Central memory CD8-positive, alpha-beta T cell (primary cell): ENCODE results near the gene ZNF630.
"Not testable (repeated sequence)": the region's sequence is repeated elsewhere in the genome, so short reads cannot be mapped to it uniquely, and the experiment has no call there.

Experiments
- ATAC-seq: fragments of 150-1000 bp; cut with Tn5 transposase; replicated peaks from 2 replicates; pipeline ENCODE4 v1.10.0; 2022; ENCODE audit warnings: mild to moderate bottlenecking, moderate FRiP score, moderate number of reproducible peaks; ENCODE audit not compliant: poor library complexity, severe bottlenecking; ENCODE audit errors: extremely low read depth
- DNase-seq, 2 donors: peaks; one replicate each; pipeline ENCODE4 v3.0.0; 2021; ENCODE audit warnings: low spot score in 2 of 2
- H3K27ac Mint-ChIP-seq: one replicate; pipeline ENCODE4 v1.8.0; 2022; ENCODE audit warnings: low read depth, mild to moderate bottlenecking, moderate library complexity, mixed read lengths
- H3K27me3 Mint-ChIP-seq: one replicate; pipeline ENCODE4 v1.8.0; 2022; ENCODE audit warnings: mixed read lengths
- H3K36me3 Mint-ChIP-seq: one replicate; pipeline ENCODE4 v1.8.0; 2022; ENCODE audit warnings: mild to moderate bottlenecking, moderate library complexity, mixed read lengths; ENCODE audit not compliant: insufficient read depth
- H3K4me1 Mint-ChIP-seq: one replicate; pipeline ENCODE4 v1.8.0; 2022; ENCODE audit warnings: mixed read lengths
- H3K4me3 Mint-ChIP-seq: one replicate; pipeline ENCODE4 v1.8.0; 2022; ENCODE audit warnings: mild to moderate bottlenecking, moderate library complexity, mixed read lengths
- H3K9me3 Mint-ChIP-seq: one replicate; pipeline ENCODE4 v1.8.0; 2022; ENCODE audit warnings: mixed read lengths

ZNF630 gene

GRCh38 chrX:48064261-48064660 lies 7.2 kb downstream of the ZNF630 start:
- peaks cover 5% of the 10 kb centered on the region for H3K4me1 Mint-ChIP-seq
- H3K36me3 Mint-ChIP-seq = peaks cover 8% of the 10 kb centered on the region
- no peak overlapping the region for H3K27ac Mint-ChIP-seq
- ATAC-seq (no peak), DNase-seq (no peak)
- no peaks in the 10 kb centered on the region for H3K27me3 Mint-ChIP-seq
- H3K9me3 Mint-ChIP-seq = peaks cover 4% of the 10 kb centered on the region
- H3K4me3 Mint-ChIP-seq = no peak overlapping the region

- H3K4me1 Mint-ChIP-seq = no peaks in the 10 kb centered on the region
- H3K9me3 Mint-ChIP-seq = peaks cover 9% of the 10 kb centered on the region
- H3K36me3 Mint-ChIP-seq = peaks cover 8% of the 10 kb centered on the region
- no peak for ATAC-seq
- H3K4me3 Mint-ChIP-seq = no peak overlapping the region
- H3K27me3 Mint-ChIP-seq = no peaks in the 10 kb centered on the region
- no peak for DNase-seq
- no peak overlapping the region for H3K27ac Mint-ChIP-seq
Observed at GRCh38 chrX:48059296-48059639, 12.2 kb downstream of the ZNF630 start.

GRCh38 chrX:48058621-48059295 lies 12.7 kb downstream of the ZNF630 start:
- peaks cover 8% of the 10 kb centered on the region for H3K36me3 Mint-ChIP-seq
- ATAC-seq = no peak

GRCh38 chrX:48046846-48047245 lies 24.6 kb downstream of the ZNF630 start:
- Mint-ChIP-seq H3K36me3 (no peaks in the 10 kb centered on the region), H3K4me1 (no peaks in the 10 kb centered on the region), H3K9me3 (no peaks in the 10 kb centered on the region), H3K27ac (no peak overlapping the region), H3K27me3 (no peaks in the 10 kb centered on the region), H3K4me3 (no peak overlapping the region)
- no peak for DNase-seq
- no peak for ATAC-seq

More at GRCh38 chrX:48058621-48059295, 12.7 kb downstream of the ZNF630 start:
- H3K9me3 Mint-ChIP-seq = peaks cover 9% of the 10 kb centered on the region
- no peak for DNase-seq
- no peak overlapping the region for H3K27ac Mint-ChIP-seq
- no peak overlapping the region for H3K4me3 Mint-ChIP-seq
- no peaks in the 10 kb centered on the region for H3K27me3 Mint-ChIP-seq
- no peaks in the 10 kb centered on the region for H3K4me1 Mint-ChIP-seq

- Mint-ChIP-seq H3K4me1 (no peaks in the 10 kb centered on the region), H3K27me3 (no peaks in the 10 kb centered on the region), H3K36me3 (no peaks in the 10 kb centered on the region), H3K27ac (no peak overlapping the region), H3K9me3 (no peaks in the 10 kb centered on the region), H3K4me3 (no peak overlapping the region)
- ATAC-seq = no peak
- no peak for DNase-seq
Observed at GRCh38 chrX:48045410-48046311, 25.8 kb downstream of the ZNF630 start.

- Mint-ChIP-seq H3K36me3 (no peaks in the 10 kb centered on the region), H3K27ac (no peak overlapping the region), H3K4me3 (no peak overlapping the region), H3K9me3 (no peaks in the 10 kb centered on the region), H3K27me3 (no peaks in the 10 kb centered on the region), H3K4me1 (no peaks in the 10 kb centered on the region)
- DNase-seq (no peak), ATAC-seq (no peak)
Observed at GRCh38 chrX:48043056-48043455, 28.4 kb downstream of the ZNF630 start.

- no peak for ATAC-seq
Observed at GRCh38 chrX:48035891-48036290, 35.5 kb downstream of the ZNF630 start.

GRCh38 chrX:48030641-48031173 lies 40.7 kb downstream of the ZNF630 start:
- H3K36me3 Mint-ChIP-seq, H3K4me3 Mint-ChIP-seq, H3K27ac Mint-ChIP-seq, H3K4me1 Mint-ChIP-seq, H3K9me3 Mint-ChIP-seq, DNase-seq, ATAC-seq, H3K27me3 Mint-ChIP-seq: not testable (repeated sequence)

More at GRCh38 chrX:48035891-48036290, 35.5 kb downstream of the ZNF630 start:
- no peak overlapping the region for H3K27ac Mint-ChIP-seq
- no peak overlapping the region for H3K4me3 Mint-ChIP-seq
- no peaks in the 10 kb centered on the region for H3K9me3 Mint-ChIP-seq
- no peaks in the 10 kb centered on the region for H3K27me3 Mint-ChIP-seq
- DNase-seq = no peak
- peaks cover 2% of the 10 kb centered on the region for H3K36me3 Mint-ChIP-seq
- no peaks in the 10 kb centered on the region for H3K4me1 Mint-ChIP-seq

- Mint-ChIP-seq H3K9me3 (no peaks in the 10 kb centered on the region), H3K36me3 (peaks cover 2% of the 10 kb centered on the region), H3K4me1 (peaks cover 6% of the 10 kb centered on the region), H3K4me3 (no peak overlapping the region), H3K27ac (no peak overlapping the region), H3K27me3 (no peaks in the 10 kb centered on the region)
- no peak for ATAC-seq
- no peak for DNase-seq
Observed at GRCh38 chrX:48030237-48030636, 41.2 kb downstream of the ZNF630 start.

- H3K4me3 Mint-ChIP-seq = no peak overlapping the region
- H3K27ac Mint-ChIP-seq = no peak overlapping the region
- no peaks in the 10 kb centered on the region for H3K27me3 Mint-ChIP-seq
- H3K4me1 Mint-ChIP-seq = peaks cover 6% of the 10 kb centered on the region
- H3K9me3 Mint-ChIP-seq = no peaks in the 10 kb centered on the region
- peaks cover 2% of the 10 kb centered on the region for H3K36me3 Mint-ChIP-seq
- ATAC-seq (no peak), DNase-seq (no peak)
Observed at GRCh38 chrX:48028091-48028490, 43.3 kb downstream of the ZNF630 start.

- H3K27ac Mint-ChIP-seq, H3K4me3 Mint-ChIP-seq, H3K4me1 Mint-ChIP-seq, DNase-seq, H3K36me3 Mint-ChIP-seq, H3K27me3 Mint-ChIP-seq, H3K9me3 Mint-ChIP-seq, ATAC-seq: not testable (repeated sequence)
Observed at GRCh38 chrX:48027545-48027944, 43.9 kb downstream of the ZNF630 start.

- H3K4me3 Mint-ChIP-seq = no peak overlapping the region
- no peaks in the 10 kb centered on the region for H3K27me3 Mint-ChIP-seq
- H3K4me1 Mint-ChIP-seq = peaks cover 13% of the 10 kb centered on the region
- H3K27ac Mint-ChIP-seq = no peak overlapping the region
- DNase-seq (peak in 1 of 2 donors; percentile 13), ATAC-seq (no peak)
- H3K36me3 Mint-ChIP-seq = no peaks in the 10 kb centered on the region
- no peaks in the 10 kb centered on the region for H3K9me3 Mint-ChIP-seq
Observed at GRCh38 chrX:48025561-48025960, 45.9 kb downstream of the ZNF630 start.

GRCh38 chrX:48022738-48023137 lies 48.7 kb downstream of the ZNF630 start:
- no peak for ATAC-seq
- Mint-ChIP-seq H3K9me3 (no peaks in the 10 kb centered on the region), H3K27ac (no peak overlapping the region), H3K4me3 (no peak overlapping the region), H3K27me3 (no peaks in the 10 kb centered on the region), H3K36me3 (no peaks in the 10 kb centered on the region), H3K4me1 (peaks cover 13% of the 10 kb centered on the region)
- DNase-seq = no peak
